Thyroid gland (tissue), 4 donors: ENCODE results near the gene PRKCQ. TPM values are rescaled to one million over a fixed set of nuclear protein-coding genes. Genes with fewer than 3 reads are reported as not detected.

ENCODE experiments used
- DNase-seq, 2 donors: peaks; one replicate each; pipeline ENCODE4 v3.0.0-alpha.2; 2019
- H3K27ac ChIP-seq, 3 donors: fragments of 200-600 bp; sonication (generic); 1 replicate in 2 of 3; 2 replicates in 1 of 3; pipeline ENCODE4 v1.5.1; 2016 to 2019; ENCODE audit warnings: mild to moderate bottlenecking in 1 of 3, moderate library complexity in 1 of 3
- H3K27me3 ChIP-seq: fragments of 200-600 bp; sonication (generic); one replicate; pipeline ENCODE4 v1.5.1; 2019
- H3K36me3 ChIP-seq, 2 donors: fragments of 200-600 bp; sonication (generic); one replicate each; pipeline ENCODE4 v1.5.1; 2016 to 2019
- H3K4me1 ChIP-seq, 2 donors: fragments of 200-600 bp; sonication (generic); one replicate each; pipeline ENCODE4 v1.5.1; 2017 to 2019
- H3K4me3 ChIP-seq, 3 donors: fragments of 200-600 bp; sonication (generic); replicated peaks in 1 of 3; 1 replicate in 2 of 3; 2 replicates in 1 of 3; pipeline ENCODE4 v1.5.1; 2016; ENCODE audit warnings: mild to moderate bottlenecking in 1 of 3
- H3K9me3 ChIP-seq: fragments of 200-600 bp; sonication (generic); one replicate; pipeline ENCODE4 v1.5.1; 2017
- POLR2A ChIP-seq, 2 donors: fragments of 450-650 bp; IDR thresholded peaks; one replicate each; pipeline ENCODE4 v1.6.1; 2017; ENCODE audit warnings: antibody characterized with exemption in 2 of 2, mild to moderate bottlenecking in 2 of 2, moderate library complexity in 1 of 2
- WGBS, 2 donors: methylation state at CpG; one replicate each; pipeline ENCODE4 v1.1.5; 2017; 5-methylcytosine and 5-hydroxymethylcytosine counted together
- intact Hi-C: fragments of 100-400 bp; cut with DNase I; formaldehyde crosslinking; loops from one replicate; pipeline ENCODE4 v1.15.1; 2023
- total RNA-seq, 4 donors: library from RNA; depleted of rRNA; stranded (reverse); fragments of >200 nt; gene quantifications; one replicate each; pipeline ENCODE4 v1.2.3, GENCODE V29; 2016
- TF ChIP-seq, protein P1 (sequence below), 6 experiments: fragments of 200-600 bp in 3 of 6; fragments of 450-650 bp in 3 of 6; sonication (generic) in 3 of 6; IDR thresholded peaks; one replicate each; pipeline ENCODE4 v1.5.1; 2016 to 2019; ENCODE audit warnings: antibody characterized with exemption in 6 of 6, mild to moderate bottlenecking in 2 of 6, inconsistent platforms in 1 of 6, moderate library complexity in 1 of 6

Gene PRKCQ
- total RNA-seq, 4 donors from 2014 or later, result 24.2 to 45.7 (median 34.5) TPM

DNA sequence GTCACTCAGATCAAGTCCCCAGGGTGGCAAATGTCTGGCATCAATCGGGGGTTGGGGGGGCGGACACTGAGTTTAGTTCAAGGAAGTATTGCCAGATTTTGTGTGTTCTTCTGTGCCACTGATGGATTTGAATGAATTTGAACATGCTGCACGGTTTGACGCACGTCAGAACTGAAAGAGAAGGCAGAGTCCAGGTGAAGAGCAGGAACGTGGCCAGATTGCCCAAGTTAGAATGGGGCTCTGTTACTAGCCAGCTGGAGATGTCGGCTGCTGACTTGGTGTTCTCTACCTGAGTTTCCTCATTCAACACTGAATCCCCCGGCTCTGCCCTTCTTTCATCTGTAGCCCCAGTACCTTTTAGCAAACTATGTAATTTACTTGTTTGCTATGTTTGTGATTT lies 180.2 kb downstream of the PRKCQ start:
- H3K9me3 ChIP-seq, result no peaks in the 10 kb centered on the region
- H3K4me3 ChIP-seq, result no peak overlapping the region
- peaks cover 5 to 18% of the 10 kb centered on the region in 2 donors for H3K4me1 ChIP-seq
- intact Hi-C loops, result loop anchor here (5.0 kb wide), 2 partner anchors 198 to 293 kb away; partner anchors contain the start of gene PFKFB3
- 71 to 82% methylated on average over 7 to 8 of the region's 8 CpGs for WGBS, 2 donors
- TF ChIP-seq, protein P1, sequence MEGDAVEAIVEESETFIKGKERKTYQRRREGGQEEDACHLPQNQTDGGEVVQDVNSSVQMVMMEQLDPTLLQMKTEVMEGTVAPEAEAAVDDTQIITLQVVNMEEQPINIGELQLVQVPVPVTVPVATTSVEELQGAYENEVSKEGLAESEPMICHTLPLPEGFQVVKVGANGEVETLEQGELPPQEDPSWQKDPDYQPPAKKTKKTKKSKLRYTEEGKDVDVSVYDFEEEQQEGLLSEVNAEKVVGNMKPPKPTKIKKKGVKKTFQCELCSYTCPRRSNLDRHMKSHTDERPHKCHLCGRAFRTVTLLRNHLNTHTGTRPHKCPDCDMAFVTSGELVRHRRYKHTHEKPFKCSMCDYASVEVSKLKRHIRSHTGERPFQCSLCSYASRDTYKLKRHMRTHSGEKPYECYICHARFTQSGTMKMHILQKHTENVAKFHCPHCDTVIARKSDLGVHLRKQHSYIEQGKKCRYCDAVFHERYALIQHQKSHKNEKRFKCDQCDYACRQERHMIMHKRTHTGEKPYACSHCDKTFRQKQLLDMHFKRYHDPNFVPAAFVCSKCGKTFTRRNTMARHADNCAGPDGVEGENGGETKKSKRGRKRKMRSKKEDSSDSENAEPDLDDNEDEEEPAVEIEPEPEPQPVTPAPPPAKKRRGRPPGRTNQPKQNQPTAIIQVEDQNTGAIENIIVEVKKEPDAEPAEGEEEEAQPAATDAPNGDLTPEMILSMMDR (IDR thresholded peaks at IDR 0.05), result no peak
- TF ChIP-seq POLR2A (IDR thresholded peaks at IDR 0.05), result no peak
- H3K27me3 ChIP-seq, result no peaks in the 10 kb centered on the region
- peak in 1 of 2 donors; percentile 14 for DNase-seq
- peak overlapping the region in 1 of 3 donors; percentile 30 for H3K27ac ChIP-seq
- no peaks in the 10 kb centered on the region for H3K36me3 ChIP-seq

DNA sequence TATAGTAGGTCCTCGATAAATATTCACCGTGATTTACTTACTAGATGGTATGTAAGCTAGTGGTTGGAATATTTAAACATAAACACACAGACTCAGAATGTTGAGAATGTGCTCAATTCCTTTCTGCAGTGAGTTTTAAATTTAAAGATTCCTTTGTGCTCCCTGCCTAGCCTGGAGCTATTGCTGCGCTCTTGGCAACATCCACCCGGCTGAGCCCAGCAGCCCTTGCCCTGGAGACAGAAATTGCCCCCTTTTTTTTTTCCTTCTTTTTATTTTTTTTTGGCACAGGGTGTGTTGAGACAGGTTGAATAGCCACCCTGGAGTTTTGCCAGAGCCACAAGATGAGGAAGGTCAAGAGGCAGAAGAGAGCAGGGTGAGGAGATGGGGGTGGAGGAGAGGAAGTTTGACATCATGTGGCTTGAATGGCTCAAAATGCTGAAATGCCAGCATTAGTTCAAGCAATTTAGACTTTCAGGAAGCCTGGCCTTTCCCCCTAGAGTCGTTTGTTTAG lies 180.8 kb downstream of the PRKCQ start:
- peak; percentile 65 to 76 for DNase-seq
- Histone ChIP-seq H3K27me3 (no peaks in the 10 kb centered on the region), H3K27ac (peak overlapping the region in 1 of 3 donors; percentile 30), H3K4me1 (peaks cover 5 to 18% of the 10 kb centered on the region in 2 donors), H3K4me3 (no peak overlapping the region), H3K36me3 (no peaks in the 10 kb centered on the region), H3K9me3 (no peaks in the 10 kb centered on the region)
- intact Hi-C loops, result no loop called here
- TF ChIP-seq, protein P1 (IDR thresholded peaks at IDR 0.05), result no peak
- TF ChIP-seq POLR2A (IDR thresholded peaks at IDR 0.05), result no peak
- WGBS, 2 donors, result 49% methylated on average over 5 of the region's 5 CpGs

GRCh38 chr10:6398399-6398798 lies 181.7 kb downstream of the PRKCQ start:
- TF ChIP-seq POLR2A (IDR thresholded peaks at IDR 0.05), result no peak
- TF ChIP-seq, protein P1 (IDR thresholded peaks at IDR 0.05), result no peak
- Histone ChIP-seq H3K4me3 (no peak overlapping the region), H3K9me3 (no peaks in the 10 kb centered on the region), H3K36me3 (no peaks in the 10 kb centered on the region), H3K27ac (no peak overlapping the region), H3K4me1 (peaks cover 5 to 18% of the 10 kb centered on the region in 2 donors), H3K27me3 (no peaks in the 10 kb centered on the region)
- DNase-seq, result no peak
- 60 to 87% methylated on average over 2 of the region's 2 CpGs for WGBS, 2 donors
- intact Hi-C loops, result no loop called here

DNA sequence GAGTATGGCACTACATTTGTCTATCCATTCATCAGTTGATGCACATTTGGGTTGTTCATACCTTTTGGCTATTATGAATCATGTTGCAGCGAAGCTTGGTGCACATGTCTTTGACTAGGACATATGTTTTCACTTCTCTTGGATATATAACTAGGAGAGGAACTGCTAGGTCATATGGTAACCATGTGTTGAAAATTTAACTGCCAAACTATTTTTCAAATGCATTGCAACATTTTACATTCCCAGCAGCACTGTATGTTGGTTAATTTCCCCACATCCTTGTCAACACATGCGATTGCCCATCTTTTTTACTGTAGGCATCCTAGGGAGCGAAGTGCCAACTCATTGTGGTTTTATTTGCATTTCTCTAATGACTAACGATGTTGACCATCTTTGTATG lies 183.4 kb downstream of the PRKCQ start:
- no peak for TF ChIP-seq POLR2A (IDR thresholded peaks at IDR 0.05)
- TF ChIP-seq, protein P1 (IDR thresholded peaks at IDR 0.05), result no peak
- 90 to 91% methylated on average over 4 of the region's 4 CpGs for WGBS, 2 donors
- Histone ChIP-seq H3K27ac (no peak overlapping the region), H3K4me3 (no peak overlapping the region), H3K9me3 (no peaks in the 10 kb centered on the region), H3K27me3 (no peaks in the 10 kb centered on the region), H3K36me3 (no peaks in the 10 kb centered on the region), H3K4me1 (peaks cover 5 to 18% of the 10 kb centered on the region in 2 donors)
- no peak for DNase-seq
- intact Hi-C loops, result no loop called here

DNA sequence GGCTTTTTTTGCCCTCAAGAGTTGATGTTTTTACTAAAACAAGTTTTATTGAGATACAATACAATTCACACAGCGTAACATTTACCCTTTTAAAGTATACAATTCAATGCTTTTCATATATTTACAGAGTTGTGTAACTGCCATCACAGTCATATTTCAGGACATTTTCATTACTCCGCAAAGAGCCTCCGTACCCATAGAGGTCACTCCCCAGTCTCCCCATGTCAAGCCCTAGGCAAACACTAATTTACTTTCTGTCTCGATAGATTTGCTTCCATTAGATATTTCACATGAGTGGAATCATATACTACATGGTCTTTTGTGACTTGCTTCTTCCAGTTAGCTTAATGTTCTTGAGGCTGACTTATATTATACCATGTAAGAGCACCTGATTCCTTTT lies 183.8 kb downstream of the PRKCQ start:
- 93 to 94% methylated on average over 4 of the region's 4 CpGs for WGBS, 2 donors

More for the DNA sequence above, 183.8 kb downstream of the PRKCQ start:
- peaks cover 5 to 13% of the 10 kb centered on the region in 2 donors for H3K4me1 ChIP-seq
- H3K27ac ChIP-seq, result no peak overlapping the region
- TF ChIP-seq POLR2A (IDR thresholded peaks at IDR 0.05), result no peak
- TF ChIP-seq, protein P1 (IDR thresholded peaks at IDR 0.05), result no peak
- no peak overlapping the region for H3K4me3 ChIP-seq
- no peaks in the 10 kb centered on the region for H3K36me3 ChIP-seq
- intact Hi-C loops, result no loop called here
- H3K9me3 ChIP-seq, result no peaks in the 10 kb centered on the region
- no peak for DNase-seq
- H3K27me3 ChIP-seq, result no peaks in the 10 kb centered on the region
